Measurements from ENCODE around the gene AURKAIP1. TPM values are rescaled to one million over a fixed set of nuclear protein-coding genes. Genes with fewer than 3 reads are reported as not detected.

The AURKAIP1 gene
- total and polyA plus RNA-seq, 9 of the 15 experiments (the other 6 are each of a cell fraction or from before 2014, with no cell fraction given): 7.8 to 478 (median 92.0) TPM

- TF ChIP-seq POLR2G (IDR thresholded peaks at IDR 0.05; ENCODE audit: low read depth, low read length): peak; percentile 96
- peak; percentile 95 for TF ChIP-seq ETV5 (CRISPR knock-in tag; IDR thresholded peaks at IDR 0.05; ENCODE audit: low read depth)
- no peak for TF ChIP-seq PRDM10 (IDR thresholded peaks at IDR 0.05; ENCODE audit: partially characterized antibody)
- TF ChIP-seq CCAR2 (IDR thresholded peaks at IDR 0.05; ENCODE audit: low read depth, low read length): no peak
- TF ChIP-seq SOX6 (IDR thresholded peaks at IDR 0.05): no peak; the same call in 1 of the 2 replicates
- peak; percentile 49; the same call in 1 of the 2 replicates for TF ChIP-seq ZFPM2 (CRISPR knock-in tag; IDR thresholded peaks at IDR 0.05)
- TF ChIP-seq NFIC (IDR thresholded peaks at IDR 0.05): peak; percentile 40
- TF ChIP-seq RFX5 (IDR thresholded peaks at IDR 0.05; ENCODE audit: low read depth, low read length): no peak
- TF ChIP-seq ZBTB12 (CRISPR knock-in tag; IDR thresholded peaks at IDR 0.05): peak; percentile 91
- TF ChIP-seq NCOA1 (IDR thresholded peaks at IDR 0.05; ENCODE audit: low read depth): no peak
- no peak for TF ChIP-seq ZNF311 (CRISPR knock-in tag; IDR thresholded peaks at IDR 0.05)
- TF ChIP-seq JUNB (CRISPR knock-in tag; conservative IDR thresholded peaks at IDR 0.05): no peak
- no peak for TF ChIP-seq HDAC3 (IDR thresholded peaks at IDR 0.05; ENCODE audit: borderline replicate concordance, partially characterized antibody)
- TF ChIP-seq TEAD1 (CRISPR knock-in tag; IDR thresholded peaks at IDR 0.05): no peak; a peak in 1 of 4 replicates
- peak; percentile 88; the same call in 1 of the 2 replicates for TF ChIP-seq ARID3B (CRISPR knock-in tag; IDR thresholded peaks at IDR 0.05; ENCODE audit: borderline replicate concordance)
- TF ChIP-seq EZH2 (IDR thresholded peaks at IDR 0.05; ENCODE audit: borderline replicate concordance, low read depth, low read length): no peak
- 0 out of 2 replicates have a peak, but pooled peaks have one; percentile 50 for TF ChIP-seq TOE1 (IDR thresholded peaks at IDR 0.05; ENCODE audit: borderline replicate concordance)
- peak; percentile 92 for TF ChIP-seq TOE1 (CRISPR knock-in tag; IDR thresholded peaks at IDR 0.05; ENCODE audit: borderline replicate concordance, low read depth)
- no peak for TF ChIP-seq SMARCC2 (IDR thresholded peaks at IDR 0.05; ENCODE audit: low read depth)
- peak; percentile 58; the same call in 1 of the 2 replicates for TF ChIP-seq ZBTB43 (CRISPR knock-in tag; IDR thresholded peaks at IDR 0.05)
- TF ChIP-seq KAT2B (IDR thresholded peaks at IDR 0.05; ENCODE audit: low read depth, low read length): peak; percentile 93
Observed at GRCh38 chr1:1399187-1399871, 24.3 kb upstream of the AURKAIP1 start, which contains the start of gene CCNL2 (continued).

Measured in K562 (cell line).